ENCODE data around the gene THOC2.
"Not testable (repeated sequence)": the region's sequence is repeated elsewhere in the genome, so short reads cannot be mapped to it uniquely, and the experiment has no call there.

THOC2 gene

GRCh38 chrX:123688524-123688923 lies 44.3 kb downstream of the THOC2 start:
- WGBS, 2 donors (ENCODE audit: extremely low coverage in 2 of 2, insufficient read length in 2 of 2, insufficient replicate concordance in 1 of 2): no CpG with 5 or more reads among the region's 1 CpG
- H3K23ac ChIP-seq (ENCODE audit: low read depth, low read length, poor library complexity): no peak overlapping the region

GRCh38 chrX:123685232-123685631 lies 47.6 kb downstream of the THOC2 start:
- H3K4ac ChIP-seq (ENCODE audit: low read length): no peak overlapping the region
- no peak overlapping the region for H2BK15ac ChIP-seq (ENCODE audit: low read length)
- no peaks in the 10 kb centered on the region for H3K27me3 ChIP-seq (ENCODE audit: control insufficient read depth in 3 of 3, insufficient read depth in 3 of 3, low read depth in 1 of 3, low read length in 3 of 3)
- no peak overlapping the region for H4K8ac ChIP-seq (ENCODE audit: low read depth, low read length)
- H3K36me3 ChIP-seq (replicated peaks in 1 of 2; ENCODE audit: control insufficient read depth in 2 of 2, insufficient read depth in 2 of 2, low read length in 2 of 2): peaks cover 0 to 64% of the 10 kb centered on the region in 2 donors
- no peaks in the 10 kb centered on the region for H3K79me1 ChIP-seq (ENCODE audit: low read depth, low read length)
- H2AFZ ChIP-seq (ENCODE audit: low read length): no peak overlapping the region
- no peak overlapping the region for H2BK5ac ChIP-seq (ENCODE audit: low read length)
- H3K4me2 ChIP-seq (ENCODE audit: insufficient read depth, low read length, poor library complexity, severe bottlenecking): no peak overlapping the region
- no peak overlapping the region for H2AK5ac ChIP-seq (ENCODE audit: low read depth, low read length)
- H3K18ac ChIP-seq (ENCODE audit: low read length): no peak overlapping the region
- WGBS, 2 donors (ENCODE audit: extremely low coverage in 2 of 2, insufficient read length in 2 of 2, insufficient replicate concordance in 1 of 2): no CpG with 5 or more reads among the region's 1 CpG
- no peak overlapping the region for H3K27ac ChIP-seq (replicated peaks; ENCODE audit: low read length)
- no peak overlapping the region for H2BK12ac ChIP-seq (ENCODE audit: low read length)
- H4K91ac ChIP-seq (ENCODE audit: low read depth, low read length, poor library complexity): no peak overlapping the region
- H3K9ac ChIP-seq (ENCODE audit: low read depth, low read length, poor library complexity): no peak overlapping the region
- H2BK120ac ChIP-seq (ENCODE audit: low read depth, low read length): no peak overlapping the region
- H3K9me3 ChIP-seq (replicated peaks in 1 of 2; ENCODE audit: control insufficient read depth in 2 of 2, insufficient read depth in 1 of 2, low read depth in 1 of 2, low read length in 2 of 2): no peaks in the 10 kb centered on the region
- H3K4me3 ChIP-seq (ENCODE audit: low read length in 2 of 2): no peak overlapping the region
- no peaks in the 10 kb centered on the region for H3K4me1 ChIP-seq (ENCODE audit: control insufficient read depth in 2 of 2, insufficient read depth in 1 of 2, low read depth in 1 of 2, low read length in 2 of 2)
- no peak overlapping the region for H3K14ac ChIP-seq (ENCODE audit: low read length)
- H3K23ac ChIP-seq (ENCODE audit: low read depth, low read length, poor library complexity): no peak overlapping the region
- DNase-seq (ENCODE audit: low spot score): no peak

More at GRCh38 chrX:123688524-123688923, 44.3 kb downstream of the THOC2 start:
- peaks cover 0 to 68% of the 10 kb centered on the region in 2 donors for H3K36me3 ChIP-seq (replicated peaks in 1 of 2; ENCODE audit: control insufficient read depth in 2 of 2, insufficient read depth in 2 of 2, low read length in 2 of 2)
- no peaks in the 10 kb centered on the region for H3K4me1 ChIP-seq (ENCODE audit: control insufficient read depth in 2 of 2, insufficient read depth in 1 of 2, low read depth in 1 of 2, low read length in 2 of 2)
- no peak overlapping the region for H2AFZ ChIP-seq (ENCODE audit: low read length)
- H2BK120ac ChIP-seq (ENCODE audit: low read depth, low read length): no peak overlapping the region
- no peak overlapping the region for H4K8ac ChIP-seq (ENCODE audit: low read depth, low read length)
- H3K14ac ChIP-seq (ENCODE audit: low read length): no peak overlapping the region
- H2AK5ac ChIP-seq (ENCODE audit: low read depth, low read length): no peak overlapping the region
- H3K27ac ChIP-seq (replicated peaks; ENCODE audit: low read length): no peak overlapping the region
- no peak overlapping the region for H2BK12ac ChIP-seq (ENCODE audit: low read length)
- H2BK15ac ChIP-seq (ENCODE audit: low read length): no peak overlapping the region
- H3K18ac ChIP-seq (ENCODE audit: low read length): no peak overlapping the region
- no peak for DNase-seq (ENCODE audit: low spot score)
- H3K4ac ChIP-seq (ENCODE audit: low read length): no peak overlapping the region
- no peak overlapping the region for H3K4me2 ChIP-seq (ENCODE audit: insufficient read depth, low read length, poor library complexity, severe bottlenecking)
- no peak overlapping the region for H3K4me3 ChIP-seq (ENCODE audit: low read length in 2 of 2)
- H3K27me3 ChIP-seq (ENCODE audit: control insufficient read depth in 3 of 3, insufficient read depth in 3 of 3, low read depth in 1 of 3, low read length in 3 of 3): no peaks in the 10 kb centered on the region
- no peaks in the 10 kb centered on the region for H3K9me3 ChIP-seq (replicated peaks in 1 of 2; ENCODE audit: control insufficient read depth in 2 of 2, insufficient read depth in 1 of 2, low read depth in 1 of 2, low read length in 2 of 2)
- no peaks in the 10 kb centered on the region for H3K79me1 ChIP-seq (ENCODE audit: low read depth, low read length)
- no peak overlapping the region for H3K9ac ChIP-seq (ENCODE audit: low read depth, low read length, poor library complexity)
- H2BK5ac ChIP-seq (ENCODE audit: low read length): no peak overlapping the region
- H4K91ac ChIP-seq (ENCODE audit: low read depth, low read length, poor library complexity): no peak overlapping the region

DNA sequence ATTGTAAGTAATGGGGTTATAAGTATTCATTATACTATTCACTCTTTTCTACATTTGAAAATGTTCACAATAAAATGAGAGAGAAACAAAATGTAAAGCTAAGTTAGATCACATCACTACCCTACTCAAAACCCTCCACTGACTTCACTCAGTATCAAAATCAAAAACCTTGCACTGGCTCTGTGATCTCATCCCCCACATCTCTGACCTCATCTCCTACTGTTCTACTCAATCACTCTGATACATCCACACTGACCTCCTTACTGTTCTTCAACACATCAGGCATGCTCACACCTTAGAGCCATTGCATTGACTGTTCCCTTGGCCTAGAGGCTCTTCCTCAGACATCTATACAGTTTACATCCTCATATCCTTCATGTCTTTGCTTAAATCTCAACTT lies 50.7 kb downstream of the THOC2 start:
- Histone ChIP-seq H3K27me3 (ENCODE audit: control insufficient read depth in 3 of 3, insufficient read depth in 3 of 3, low read depth in 1 of 3, low read length in 3 of 3) (no peaks in the 10 kb centered on the region), H2BK120ac (ENCODE audit: low read depth, low read length) (no peak overlapping the region)

DNA sequence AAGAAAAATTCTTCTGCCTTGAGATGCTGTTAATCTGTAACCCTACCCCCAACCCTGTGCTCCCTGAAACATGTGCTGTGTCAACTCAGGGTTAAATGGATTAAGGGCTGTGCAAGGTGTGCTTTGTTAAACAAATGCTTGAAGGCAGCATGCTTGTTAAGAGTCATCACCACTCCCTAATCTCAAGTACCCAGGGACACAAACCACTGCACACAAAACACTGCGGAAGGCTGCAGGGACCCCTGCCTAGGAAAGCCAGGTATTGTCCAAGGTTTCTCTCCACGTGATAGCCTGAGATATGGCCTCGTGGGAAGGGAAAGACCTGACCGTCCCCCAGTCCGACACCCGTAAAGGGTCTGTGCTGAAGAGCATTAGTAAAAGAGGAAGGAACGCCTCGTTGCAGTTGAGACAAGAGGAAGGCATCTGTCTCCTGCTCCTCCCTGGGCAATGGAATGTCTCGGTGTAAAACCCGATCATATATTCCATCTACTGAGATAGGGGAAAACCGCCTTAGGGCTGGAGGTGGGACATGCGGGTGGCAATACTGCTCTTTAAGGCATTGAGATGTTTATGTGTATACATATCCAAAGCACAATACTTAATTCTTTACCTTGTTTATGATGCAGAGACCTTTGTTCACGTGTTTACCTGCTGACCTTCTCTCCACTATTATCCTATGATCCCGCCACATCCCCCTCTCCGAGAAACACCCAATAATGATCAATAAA lies 53.0 kb downstream of the THOC2 start:
- H3K14ac ChIP-seq (ENCODE audit: low read length); H3K23ac ChIP-seq (ENCODE audit: low read depth, low read length, poor library complexity); H2AFZ ChIP-seq (ENCODE audit: low read length); H3K4me2 ChIP-seq (ENCODE audit: insufficient read depth, low read length, poor library complexity, severe bottlenecking); H3K4me3 ChIP-seq (ENCODE audit: low read length in 2 of 2); H2BK12ac ChIP-seq (ENCODE audit: low read length); H4K91ac ChIP-seq (ENCODE audit: low read depth, low read length, poor library complexity); H2AK5ac ChIP-seq (ENCODE audit: low read depth, low read length); H3K9ac ChIP-seq (ENCODE audit: low read depth, low read length, poor library complexity); H3K79me1 ChIP-seq (ENCODE audit: low read depth, low read length); H3K4me1 ChIP-seq (ENCODE audit: control insufficient read depth in 2 of 2, insufficient read depth in 1 of 2, low read depth in 1 of 2, low read length in 2 of 2); H4K8ac ChIP-seq (ENCODE audit: low read depth, low read length); H3K4ac ChIP-seq (ENCODE audit: low read length); DNase-seq (ENCODE audit: low spot score); H2BK5ac ChIP-seq (ENCODE audit: low read length); H3K9me3 ChIP-seq (replicated peaks in 1 of 2; ENCODE audit: control insufficient read depth in 2 of 2, insufficient read depth in 1 of 2, low read depth in 1 of 2, low read length in 2 of 2); H2BK120ac ChIP-seq (ENCODE audit: low read depth, low read length); H2BK15ac ChIP-seq (ENCODE audit: low read length); H3K18ac ChIP-seq (ENCODE audit: low read length); H3K27me3 ChIP-seq (ENCODE audit: control insufficient read depth in 3 of 3, insufficient read depth in 3 of 3, low read depth in 1 of 3, low read length in 3 of 3); H3K27ac ChIP-seq (replicated peaks; ENCODE audit: low read length): not testable (repeated sequence)
- WGBS, 2 donors (ENCODE audit: extremely low coverage in 2 of 2, insufficient read length in 2 of 2, insufficient replicate concordance in 1 of 2): no CpG with 5 or more reads among the region's 15 CpGs
- H3K36me3 ChIP-seq (replicated peaks in 1 of 2; ENCODE audit: control insufficient read depth in 2 of 2, insufficient read depth in 2 of 2, low read length in 2 of 2): peaks cover 0 to 78% of the 10 kb centered on the region in 2 donors

More for the DNA sequence above, 50.7 kb downstream of the THOC2 start:
- Histone ChIP-seq H3K23ac (ENCODE audit: low read depth, low read length, poor library complexity) (no peak overlapping the region), H3K4ac (ENCODE audit: low read length) (no peak overlapping the region), H3K4me2 (ENCODE audit: insufficient read depth, low read length, poor library complexity, severe bottlenecking) (no peak overlapping the region), H4K8ac (ENCODE audit: low read depth, low read length) (no peak overlapping the region), H3K18ac (ENCODE audit: low read length) (no peak overlapping the region), H2AFZ (ENCODE audit: low read length) (no peak overlapping the region), H2AK5ac (ENCODE audit: low read depth, low read length) (no peak overlapping the region), H4K91ac (ENCODE audit: low read depth, low read length, poor library complexity) (no peak overlapping the region), H3K4me1 (ENCODE audit: control insufficient read depth in 2 of 2, insufficient read depth in 1 of 2, low read depth in 1 of 2, low read length in 2 of 2) (no peaks in the 10 kb centered on the region), H3K27ac (replicated peaks; ENCODE audit: low read length) (no peak overlapping the region), H3K4me3 (ENCODE audit: low read length in 2 of 2) (no peak overlapping the region), H3K14ac (ENCODE audit: low read length) (no peak overlapping the region), H2BK12ac (ENCODE audit: low read length) (no peak overlapping the region), H3K36me3 (replicated peaks in 1 of 2; ENCODE audit: control insufficient read depth in 2 of 2, insufficient read depth in 2 of 2, low read length in 2 of 2) (peaks cover 0 to 75% of the 10 kb centered on the region in 2 donors), H3K9me3 (replicated peaks in 1 of 2; ENCODE audit: control insufficient read depth in 2 of 2, insufficient read depth in 1 of 2, low read depth in 1 of 2, low read length in 2 of 2) (no peaks in the 10 kb centered on the region), H3K9ac (ENCODE audit: low read depth, low read length, poor library complexity) (no peak overlapping the region), H2BK5ac (ENCODE audit: low read length) (no peak overlapping the region), H3K79me1 (ENCODE audit: low read depth, low read length) (no peaks in the 10 kb centered on the region), H2BK15ac (ENCODE audit: low read length) (no peak overlapping the region)
- no peak for DNase-seq (ENCODE audit: low spot score)

Measured in neuronal stem cell (in vitro differentiated cells).